COLO668 (cell line): ENCODE measurements around the gene HIVEP1.

Experiments used
- DNase-seq: peaks from one replicate; lab custom pipeline; 2025; ENCODE audit not compliant: unreplicated experiment; lab: John Stamatoyannopoulos, UW

The HIVEP1 gene

DNA sequence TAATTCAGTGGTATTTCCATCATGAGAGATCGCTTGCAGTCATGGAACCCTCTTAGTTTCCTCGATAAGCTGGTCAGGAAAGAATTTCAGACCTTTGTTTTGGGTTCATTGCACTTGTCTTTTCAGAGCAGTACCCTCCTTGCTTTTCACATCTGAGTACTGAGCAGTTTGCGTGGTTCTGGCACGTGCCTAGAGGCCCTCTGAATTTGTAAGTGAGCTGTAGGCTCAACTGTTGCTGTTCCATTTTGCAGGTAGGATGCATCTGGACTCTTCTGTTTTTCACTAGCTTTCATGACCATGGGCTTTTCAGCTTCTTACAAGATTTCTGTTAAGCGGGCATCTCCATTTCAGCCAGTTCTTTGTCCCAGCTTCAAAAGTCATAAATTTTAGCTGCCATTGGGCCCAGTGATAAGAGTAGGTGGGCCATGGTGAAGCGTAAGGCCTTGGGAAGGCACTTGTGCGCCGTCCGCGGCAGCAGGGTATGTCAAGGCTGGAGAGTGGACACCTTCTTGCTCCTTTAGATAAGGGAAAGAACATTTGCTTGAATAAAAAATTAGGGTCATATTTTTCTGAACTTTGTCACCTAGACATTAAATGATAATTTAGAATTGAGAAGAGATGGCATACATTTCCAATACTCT lies 35.8 kb downstream of the HIVEP1 start:
- no peak for DNase-seq

DNA sequence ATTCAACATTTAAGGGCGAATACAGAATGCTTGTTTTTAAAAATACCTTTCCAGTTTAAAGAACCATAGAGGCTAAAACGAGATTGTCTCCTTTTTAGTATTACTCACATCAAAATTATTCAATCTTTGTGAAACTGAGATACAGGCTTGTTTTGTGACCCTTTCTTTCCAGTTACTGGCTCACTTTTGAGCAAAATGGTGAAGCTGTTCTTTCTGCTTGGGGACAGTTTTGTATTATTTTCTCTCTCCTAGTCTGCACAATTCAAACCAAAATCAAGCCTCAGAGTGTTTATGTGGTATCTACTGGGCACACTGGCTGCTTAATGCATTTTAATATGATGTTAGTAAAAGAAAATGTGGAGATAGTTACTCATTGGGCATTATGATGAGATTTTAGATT lies 36.5 kb downstream of the HIVEP1 start:
- DNase-seq, result no peak

DNA sequence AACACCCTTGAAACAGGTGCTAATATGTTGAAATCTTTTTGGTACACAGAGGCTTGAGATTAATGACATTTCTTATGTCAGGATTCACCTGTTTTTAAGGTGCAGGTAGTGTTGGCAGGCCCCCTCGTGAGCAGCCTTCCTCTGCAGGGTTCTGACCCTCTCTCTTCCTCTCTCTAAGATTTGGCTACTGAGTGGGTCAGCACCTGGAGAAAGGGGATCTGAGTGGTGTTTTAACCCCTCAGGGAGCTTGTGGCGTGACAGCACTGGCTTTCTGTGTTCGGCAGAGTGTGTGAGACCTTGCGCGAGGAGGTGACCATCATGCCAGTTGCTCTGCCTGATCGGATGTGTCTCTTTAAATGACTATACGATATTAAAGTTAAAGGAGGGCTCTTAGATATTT lies 37.1 kb downstream of the HIVEP1 start:
- no peak for DNase-seq

DNA sequence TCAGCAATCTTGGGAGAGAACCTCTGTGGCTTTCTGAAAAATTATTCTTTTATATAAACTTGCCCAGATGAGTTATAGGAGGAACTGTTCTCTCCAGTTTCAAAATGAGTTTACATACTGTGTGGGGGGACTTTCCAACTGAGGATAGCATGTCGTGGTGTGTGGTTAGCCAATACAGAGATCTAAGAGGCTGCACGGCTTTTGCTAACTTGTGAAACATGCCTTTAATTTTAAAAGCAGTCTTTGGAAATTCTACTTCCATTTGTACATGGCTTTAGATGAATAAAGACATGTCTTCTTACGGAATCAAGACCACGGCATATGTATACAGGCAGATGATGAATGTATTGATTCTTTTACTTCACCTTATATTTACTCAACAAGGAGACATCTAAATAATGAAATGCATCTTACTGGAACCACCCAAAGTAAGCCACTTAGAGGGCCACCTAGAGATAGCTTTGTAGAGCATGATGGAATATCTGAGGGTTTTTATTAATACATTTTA lies 39.8 kb downstream of the HIVEP1 start:
- DNase-seq, result no peak

DNA sequence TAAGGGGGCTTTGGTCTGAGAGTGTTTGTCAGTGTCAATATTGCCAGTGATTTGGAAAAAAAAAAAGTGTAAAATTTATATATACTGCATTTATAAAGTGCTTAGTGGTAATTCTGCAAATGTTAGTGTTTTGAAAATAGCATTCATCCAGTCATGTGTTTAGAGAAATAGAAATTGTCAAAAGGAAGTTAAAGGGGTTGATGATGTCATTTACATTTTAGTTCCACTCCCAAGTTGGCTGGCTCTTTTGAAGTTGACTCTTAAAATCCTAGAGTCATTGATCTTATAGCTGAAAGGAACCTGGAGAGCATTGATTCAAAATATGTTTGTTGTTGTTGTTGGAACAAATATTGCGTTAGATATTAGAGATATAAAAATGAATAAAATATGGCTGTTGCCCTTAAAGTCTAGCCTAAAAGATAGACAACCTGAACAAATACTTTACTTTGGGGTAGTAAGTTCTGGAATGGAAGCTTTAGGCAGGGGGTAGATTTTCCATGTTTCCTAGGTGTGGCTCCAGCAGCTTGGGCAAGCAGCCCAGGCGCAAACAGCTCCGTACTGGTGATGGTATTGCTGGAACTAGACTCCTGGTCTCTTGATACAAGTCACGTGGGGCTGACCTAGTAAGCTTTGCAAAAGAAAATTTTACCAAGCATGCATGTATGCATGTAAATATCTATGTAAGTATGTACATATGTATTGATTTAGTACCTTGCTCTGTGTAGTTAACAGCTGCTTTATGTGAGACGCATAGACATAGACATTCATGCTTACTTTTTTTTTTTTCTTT lies 46.3 kb downstream of the HIVEP1 start:
- DNase-seq, result no peak

DNA sequence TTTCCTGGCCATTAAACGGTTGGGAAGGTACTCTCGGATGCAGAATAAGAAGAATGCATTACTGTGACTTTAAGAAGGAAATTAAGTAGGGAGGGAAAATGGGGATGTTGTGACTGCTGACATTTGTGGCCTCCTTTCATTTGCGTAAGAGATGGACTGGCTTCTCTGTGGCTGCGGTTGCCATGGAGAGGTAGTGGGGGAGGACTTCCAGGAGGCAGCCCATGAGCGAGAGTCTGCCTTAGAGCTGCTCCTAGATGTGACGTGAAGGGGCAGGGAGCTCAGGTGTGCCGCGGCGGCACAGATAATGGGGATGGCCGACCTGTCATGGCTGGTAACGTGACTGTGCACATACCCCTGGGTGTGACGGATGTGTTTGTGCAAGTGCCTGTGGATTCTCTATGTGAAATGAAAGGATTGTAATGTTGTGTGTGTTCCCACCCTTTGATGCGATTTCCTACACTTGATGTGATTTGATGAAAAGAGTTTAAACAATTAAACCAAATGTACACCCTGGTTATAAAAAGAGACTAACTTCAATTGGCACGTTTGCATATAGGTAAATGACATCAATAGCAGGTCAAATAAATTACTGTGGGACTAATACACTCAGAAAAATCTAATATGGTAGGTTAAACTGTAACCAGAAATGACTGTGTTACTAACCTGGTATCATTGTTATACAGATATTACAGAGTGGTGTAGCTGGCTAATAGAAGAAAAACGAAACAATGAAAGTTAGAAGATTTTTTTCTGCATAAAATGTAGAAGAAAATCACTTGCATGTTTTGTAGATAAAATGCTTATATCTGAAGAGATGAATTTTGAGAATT lies 48.9 kb downstream of the HIVEP1 start:
- DNase-seq, result no peak

DNA sequence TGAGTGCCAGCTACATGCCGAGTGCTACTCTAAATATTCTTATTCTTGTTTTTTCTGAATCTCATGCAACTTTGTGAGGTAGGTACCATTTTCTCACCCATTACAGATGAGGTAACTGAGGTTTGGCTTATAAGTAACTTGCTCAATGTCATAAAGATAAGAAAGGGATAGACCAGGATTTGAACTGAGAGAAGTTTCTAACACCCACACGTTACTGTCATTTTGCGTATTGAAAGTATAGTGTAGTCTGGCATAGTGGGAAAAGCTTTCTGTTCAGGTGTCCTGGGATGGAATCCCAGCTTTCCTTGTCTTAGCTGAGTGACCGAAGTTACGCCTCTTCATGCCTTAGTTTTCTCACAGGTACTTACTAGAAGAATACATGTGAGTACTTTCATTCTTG lies 50.5 kb downstream of the HIVEP1 start:
- no peak for DNase-seq

DNA sequence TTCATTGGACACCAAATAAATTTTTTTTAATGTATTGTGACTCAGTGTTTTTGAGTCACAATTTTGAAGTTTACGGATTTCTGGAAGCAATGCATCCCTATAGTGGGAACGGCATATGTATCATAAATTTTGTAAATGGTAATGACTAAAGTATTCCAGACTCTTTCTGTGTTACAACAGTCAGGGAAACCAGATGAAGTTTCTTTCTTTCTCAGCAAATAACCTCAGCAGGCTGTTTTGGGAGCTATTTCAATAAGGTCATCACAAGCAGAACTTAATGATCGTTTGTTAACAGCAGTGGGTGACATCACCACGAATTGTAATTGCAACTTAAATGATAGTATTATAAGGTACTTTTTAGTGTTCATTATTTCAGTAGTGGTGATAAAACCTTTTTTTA lies 52.0 kb downstream of the HIVEP1 start:
- no peak for DNase-seq

DNA sequence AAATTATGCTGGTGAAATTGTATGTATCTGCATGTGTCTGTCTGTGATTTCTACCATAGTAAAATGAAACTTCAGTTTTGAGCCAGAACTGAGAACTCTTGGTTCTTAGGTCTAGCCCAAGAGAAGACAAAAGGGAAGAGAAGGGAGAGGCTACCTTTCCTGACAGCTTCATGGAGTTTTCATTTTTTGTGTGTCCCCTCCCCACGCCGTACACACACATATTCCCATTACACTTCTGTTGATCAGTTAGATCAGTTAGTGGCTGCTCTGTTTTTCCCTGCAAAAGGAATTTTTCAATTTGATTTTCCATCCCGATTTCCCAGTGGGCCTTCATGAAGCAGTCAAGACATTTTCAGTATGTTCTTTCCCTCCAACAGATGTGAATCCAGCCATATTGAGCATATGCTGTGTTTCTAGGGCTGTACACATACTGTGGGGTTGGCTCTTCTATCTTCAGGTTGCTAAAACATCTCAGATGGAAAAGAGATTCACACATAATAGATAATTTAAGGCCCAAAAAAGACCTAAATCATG lies 52.5 kb downstream of the HIVEP1 start:
- no peak for DNase-seq

DNA sequence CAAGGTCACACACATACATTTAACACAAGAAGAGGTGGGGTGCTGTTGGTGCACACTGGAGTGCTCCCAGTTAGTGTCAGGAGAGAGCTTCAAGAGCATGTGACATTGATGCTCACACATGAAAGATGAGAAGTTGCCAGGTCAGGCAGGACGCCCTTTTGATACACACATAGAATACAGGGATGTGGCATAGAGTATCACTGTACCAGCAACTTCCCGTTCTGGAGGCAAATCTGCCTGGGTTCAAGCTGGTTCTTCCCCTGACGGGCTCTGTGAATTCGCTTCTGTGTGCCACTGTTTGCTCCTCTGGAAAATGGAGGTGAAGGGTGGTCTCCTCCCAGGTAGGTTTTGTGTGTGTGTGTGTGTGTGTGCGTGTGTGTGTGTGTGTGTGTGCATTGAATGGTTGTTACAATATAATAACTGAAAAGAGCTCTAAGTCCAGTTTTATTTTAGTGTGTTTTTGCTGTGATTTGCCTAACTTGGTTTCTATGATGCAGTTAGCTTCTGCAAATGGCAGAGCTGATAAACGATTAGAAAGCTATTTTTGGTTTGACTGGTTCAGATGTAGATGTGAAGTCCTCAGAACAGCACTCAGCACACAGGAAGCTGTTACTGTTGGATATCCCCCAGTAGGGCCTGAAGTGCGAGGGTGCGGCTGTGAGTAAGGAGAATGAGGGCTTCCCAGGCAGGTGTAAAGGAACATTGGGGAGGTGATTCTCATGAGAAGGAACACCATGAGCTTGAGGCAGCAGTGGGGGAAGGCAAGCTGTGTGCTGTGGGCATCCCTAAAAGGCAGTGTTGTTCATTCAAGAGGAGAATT lies 53.4 kb downstream of the HIVEP1 start:
- DNase-seq, result no peak

DNA sequence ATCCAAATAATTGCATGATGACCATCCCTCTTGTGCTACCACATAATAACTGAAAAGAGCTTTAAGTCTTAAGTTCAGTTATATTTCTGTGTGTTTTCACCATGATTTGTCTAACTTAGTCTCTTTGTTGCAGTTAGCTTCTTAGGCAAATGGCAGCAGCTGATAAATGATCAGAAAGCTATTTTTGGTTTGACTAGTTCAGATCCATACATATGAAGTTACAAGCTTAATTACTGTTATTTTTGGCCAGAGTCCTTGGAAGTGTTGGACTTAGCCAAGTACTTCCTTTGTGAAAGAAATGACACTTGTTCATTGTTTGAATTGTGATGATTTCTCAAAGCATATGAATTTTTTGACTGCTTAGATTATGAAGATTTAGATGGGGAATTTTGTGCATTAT lies 54.2 kb downstream of the HIVEP1 start:
- DNase-seq, result no peak

DNA sequence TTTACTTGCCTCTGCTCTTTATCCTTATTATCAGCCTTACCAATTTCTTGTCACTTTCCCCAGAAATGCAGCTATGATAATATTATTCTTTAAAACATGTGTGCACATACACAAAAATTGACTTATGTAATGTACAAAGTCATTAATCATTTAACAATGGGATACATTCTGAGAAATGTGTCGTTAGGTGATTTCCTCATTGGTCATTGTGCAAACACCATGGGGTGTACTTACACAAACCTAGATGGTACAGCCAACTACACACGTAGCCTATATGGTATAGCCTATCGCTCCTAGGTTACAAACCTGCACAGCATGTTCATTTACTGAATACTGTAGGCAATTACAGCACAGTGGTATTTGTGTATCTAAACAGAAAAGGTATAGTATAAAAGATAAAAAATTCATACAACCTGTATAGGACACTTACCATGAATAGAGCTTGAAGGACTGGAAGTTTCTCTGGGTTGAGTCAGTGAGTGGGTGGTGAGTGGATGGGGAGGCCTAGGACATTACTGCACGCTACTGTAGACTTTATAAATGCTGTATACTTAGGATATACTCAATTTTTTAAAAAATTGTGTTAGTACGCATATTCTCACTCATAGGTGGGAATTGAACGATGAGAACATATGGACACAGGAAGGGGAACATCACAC lies 56.9 kb downstream of the HIVEP1 start:
- DNase-seq, result no peak

DNA sequence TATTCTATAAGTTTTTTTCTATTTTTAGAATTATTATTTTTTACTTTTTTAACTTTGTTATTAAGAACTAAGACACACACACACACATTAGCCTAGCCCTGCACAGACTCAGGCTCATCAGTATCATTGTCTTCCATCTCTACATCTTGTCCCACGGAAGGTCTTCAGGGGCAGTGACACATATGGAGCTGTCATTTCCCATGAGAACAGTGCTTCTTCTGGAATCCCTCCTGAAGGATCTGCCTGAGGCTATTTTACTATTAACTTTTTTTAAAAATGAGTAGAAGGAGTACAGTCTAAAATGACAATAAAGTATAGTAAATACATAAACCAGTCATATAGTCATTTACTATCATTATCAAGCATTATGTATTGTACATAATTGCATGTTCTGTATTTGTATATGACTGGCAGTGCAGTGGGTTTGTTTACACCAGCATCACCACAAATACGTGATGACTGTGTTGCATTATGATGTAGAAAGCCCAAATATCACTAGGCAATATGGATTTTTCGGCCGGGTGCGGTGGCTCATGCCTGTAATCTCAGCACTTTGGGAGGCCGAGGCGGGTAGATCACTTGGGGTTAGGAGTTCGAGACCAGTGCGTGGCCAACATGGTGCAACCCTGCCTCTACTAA lies 57.9 kb downstream of the HIVEP1 start:
- no peak for DNase-seq

DNA sequence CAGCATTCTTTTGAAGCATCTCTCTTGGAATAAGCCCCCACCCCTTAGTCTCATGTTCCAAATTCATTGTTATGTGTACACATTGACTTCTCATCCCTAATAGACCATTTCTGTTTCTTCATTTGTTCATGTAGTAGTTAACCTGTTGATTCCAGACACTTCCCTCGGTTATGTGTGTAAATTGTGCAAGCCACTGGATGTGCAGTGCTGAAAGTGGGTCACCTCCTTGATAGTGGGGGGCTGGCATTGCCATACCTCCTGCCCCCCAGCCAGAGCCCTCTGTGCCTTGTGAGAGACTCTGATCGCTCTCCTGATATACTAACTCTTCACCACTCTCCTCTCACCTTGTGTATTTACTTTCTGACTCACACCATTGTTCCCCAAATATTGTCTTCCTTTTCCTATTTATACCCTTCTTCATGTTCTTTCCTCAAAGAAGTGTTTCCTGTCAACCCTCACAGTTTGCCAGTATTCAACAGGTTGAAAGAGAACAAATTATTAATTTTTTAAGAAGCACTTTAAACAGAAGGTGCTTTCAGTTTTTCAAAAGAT lies 59.0 kb downstream of the HIVEP1 start:
- DNase-seq, result no peak

DNA sequence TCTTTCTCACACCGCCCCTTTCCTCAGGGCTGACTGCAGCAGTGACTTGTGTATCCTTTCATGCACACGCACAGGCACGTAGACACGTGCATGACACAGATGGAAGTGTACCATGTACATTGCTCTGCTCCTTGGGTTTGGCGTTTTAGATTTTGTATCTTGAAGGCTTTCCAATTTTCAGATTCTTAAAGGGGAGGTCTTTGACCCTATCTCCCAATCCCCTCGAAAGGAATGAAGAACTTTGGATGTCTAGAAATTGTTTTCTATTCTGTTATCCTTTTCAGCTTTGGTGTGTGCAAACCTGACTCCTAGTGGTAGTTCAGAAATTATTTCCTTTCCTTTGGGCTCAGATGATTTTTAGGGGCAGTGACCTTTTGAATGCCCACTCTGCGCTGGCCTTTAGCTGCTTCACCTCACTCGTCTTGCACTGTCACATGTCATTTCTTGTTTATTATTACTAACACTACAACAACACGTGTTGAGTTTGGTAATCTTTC lies 63.0 kb downstream of the HIVEP1 start:
- no peak for DNase-seq

DNA sequence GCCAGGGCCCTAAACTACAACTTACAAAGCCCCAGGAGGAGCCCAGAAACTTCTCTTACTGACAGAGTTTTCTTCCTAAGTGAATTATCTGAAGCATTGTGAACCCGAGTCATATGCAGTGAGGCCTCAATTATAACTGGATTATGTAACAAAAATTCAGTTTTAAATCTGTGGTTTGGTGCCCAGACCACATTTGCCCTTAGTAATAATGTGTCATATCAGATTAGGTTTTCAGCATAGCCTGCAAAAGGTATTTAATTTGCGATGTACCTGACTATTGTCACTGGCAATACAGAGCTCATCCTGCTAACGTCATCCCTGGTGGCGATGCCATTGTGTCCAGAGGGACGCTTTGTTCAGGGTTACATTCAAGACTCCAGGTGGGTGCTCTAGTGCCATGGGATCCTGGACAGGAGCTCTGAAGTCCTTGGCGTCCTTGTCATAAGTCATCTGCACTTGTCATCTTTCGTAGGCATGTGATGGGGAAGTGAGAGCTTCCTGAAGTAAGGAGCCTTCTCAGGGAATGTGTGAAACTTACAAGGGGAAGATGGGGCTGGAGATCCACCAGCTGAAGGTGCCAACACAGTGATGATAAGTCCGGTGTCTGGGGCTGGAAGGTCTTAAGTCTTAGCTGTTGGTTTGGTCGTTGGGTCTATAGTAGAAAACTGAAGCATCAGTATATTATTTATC lies 65.1 kb downstream of the HIVEP1 start:
- no peak for DNase-seq

DNA sequence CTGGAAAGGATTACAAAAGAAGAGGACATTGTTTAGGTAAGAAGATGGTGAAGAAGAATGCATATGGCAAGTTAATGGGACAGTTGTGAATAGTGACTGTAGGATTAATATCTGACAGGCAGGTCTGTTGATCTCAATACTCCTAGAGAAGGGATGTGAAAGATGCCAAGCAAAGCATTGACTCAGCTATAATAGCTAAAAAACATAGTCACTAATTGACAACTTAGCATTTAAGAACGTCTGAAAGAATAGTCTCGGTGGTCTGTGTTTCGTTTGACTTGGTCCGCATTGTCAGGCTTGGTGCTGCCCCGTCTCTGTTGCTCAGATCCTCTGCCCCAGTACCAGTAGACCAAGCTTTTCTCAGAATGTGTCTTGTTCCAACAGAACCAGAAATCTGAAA lies 65.9 kb downstream of the HIVEP1 start:
- no peak for DNase-seq

DNA sequence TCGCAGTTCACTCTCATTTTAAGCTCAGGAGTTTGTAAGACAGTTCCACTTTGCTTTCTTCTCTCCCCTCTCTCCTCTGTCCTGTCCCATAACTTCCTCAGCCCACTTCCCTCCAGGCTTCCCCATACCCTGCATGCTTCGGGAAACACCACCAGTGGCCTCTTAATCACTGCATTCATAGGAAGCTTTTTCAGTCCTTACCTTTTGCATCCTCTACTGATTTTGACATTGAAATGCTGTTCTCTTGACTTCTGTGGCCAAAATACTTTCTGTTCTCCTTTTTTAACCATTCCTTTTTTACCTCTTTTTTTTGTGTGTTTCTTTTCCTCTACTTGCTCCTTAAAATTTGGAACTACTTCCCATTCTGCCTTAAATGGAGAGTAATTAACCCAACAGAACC lies 69.7 kb downstream of the HIVEP1 start:
- no peak for DNase-seq

DNA sequence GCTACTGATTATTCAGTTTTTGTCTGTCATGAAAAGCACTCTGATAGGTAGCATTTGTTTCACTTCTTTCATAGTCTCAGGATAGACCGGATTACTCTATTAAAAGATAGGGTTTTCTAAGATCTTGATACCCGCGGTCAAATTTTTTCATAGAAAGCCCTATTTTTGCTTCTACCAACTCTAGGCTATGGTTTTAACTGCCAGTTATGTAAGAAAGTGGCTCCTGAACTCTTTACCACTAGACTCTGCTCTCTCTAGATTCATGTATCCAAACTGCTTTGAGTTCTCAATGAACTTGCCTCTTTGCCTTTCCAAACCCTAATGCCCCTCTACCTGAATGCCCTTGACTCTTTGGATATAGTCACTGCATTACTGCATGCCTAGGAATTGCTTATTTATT lies 70.3 kb downstream of the HIVEP1 start:
- DNase-seq, result no peak
